Islet of Langerhans (tissue), 1 donor: ENCODE measurements around the gene SLC45A3.

Source experiments
- FAIRE-seq: peaks from one replicate; lab custom pipeline; 2011; peaks lifted over from hg19 to GRCh38; lab: Jason Lieb, UNC

The SLC45A3 gene

DNA sequence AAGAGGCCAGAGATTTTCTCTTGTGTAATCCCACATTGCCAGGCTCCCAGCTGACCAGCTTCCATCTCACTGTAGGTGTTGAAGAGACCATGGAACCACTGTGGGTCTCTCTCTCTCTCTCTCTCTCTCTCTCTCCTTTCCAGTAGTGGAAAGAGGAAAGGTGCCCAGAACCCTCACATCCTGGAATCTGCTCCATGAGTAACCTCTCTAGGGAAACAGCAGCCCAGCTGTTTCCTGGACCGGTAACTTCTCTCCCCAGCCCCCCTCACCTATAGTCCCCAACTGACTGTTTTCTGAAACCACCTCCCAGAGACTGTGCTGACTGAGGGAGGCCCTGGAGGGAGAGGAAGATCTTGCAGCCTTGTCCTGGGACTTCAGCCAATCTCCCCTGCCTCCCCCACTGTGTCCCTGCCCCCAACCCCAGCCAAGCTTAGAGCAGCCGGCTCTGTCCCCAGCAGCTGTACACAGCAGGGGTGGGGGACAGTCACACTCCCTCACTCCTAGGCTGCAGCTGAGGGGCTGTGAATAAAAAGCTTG lies 20.6 kb upstream of the SLC45A3 start:
- no peak for FAIRE-seq

DNA sequence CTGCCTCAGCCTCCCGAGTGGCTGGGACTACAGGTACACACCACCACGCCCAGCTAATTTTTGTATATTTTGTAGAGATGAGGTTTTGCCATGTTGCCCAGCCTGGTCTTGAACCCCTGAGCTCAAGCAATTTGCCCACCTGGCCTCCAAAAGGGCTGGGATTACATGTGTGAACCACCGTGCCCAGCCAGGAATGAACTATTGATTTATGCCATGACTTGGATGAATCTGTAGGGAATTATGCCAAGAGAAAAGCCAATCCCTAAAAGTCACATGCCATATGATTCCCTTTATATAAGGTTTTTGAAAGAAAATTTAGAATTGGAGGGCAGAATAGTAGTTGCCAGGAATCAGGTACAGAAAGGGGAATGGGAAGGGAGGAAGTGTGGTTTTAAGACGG lies 19.1 kb upstream of the SLC45A3 start:
- FAIRE-seq = no peak

DNA sequence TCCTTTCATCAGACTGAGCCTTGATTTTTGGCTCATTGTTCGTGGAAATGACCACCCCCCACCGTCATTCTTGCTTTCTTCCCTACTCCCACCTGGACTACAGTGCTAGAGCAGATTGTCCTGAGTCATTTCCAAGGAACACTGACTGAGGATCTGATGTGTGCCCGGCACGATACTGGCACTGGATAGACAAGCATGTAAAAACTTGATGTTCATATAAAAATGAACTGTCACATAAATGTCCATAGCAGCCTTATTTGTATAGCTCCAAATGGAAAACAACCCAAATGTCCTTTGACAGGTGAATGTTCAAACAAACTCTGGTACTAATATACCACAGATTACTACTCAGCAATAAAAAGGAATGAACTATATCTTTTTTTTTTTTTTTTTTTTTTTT lies 18.6 kb upstream of the SLC45A3 start:
- FAIRE-seq = no peak

DNA sequence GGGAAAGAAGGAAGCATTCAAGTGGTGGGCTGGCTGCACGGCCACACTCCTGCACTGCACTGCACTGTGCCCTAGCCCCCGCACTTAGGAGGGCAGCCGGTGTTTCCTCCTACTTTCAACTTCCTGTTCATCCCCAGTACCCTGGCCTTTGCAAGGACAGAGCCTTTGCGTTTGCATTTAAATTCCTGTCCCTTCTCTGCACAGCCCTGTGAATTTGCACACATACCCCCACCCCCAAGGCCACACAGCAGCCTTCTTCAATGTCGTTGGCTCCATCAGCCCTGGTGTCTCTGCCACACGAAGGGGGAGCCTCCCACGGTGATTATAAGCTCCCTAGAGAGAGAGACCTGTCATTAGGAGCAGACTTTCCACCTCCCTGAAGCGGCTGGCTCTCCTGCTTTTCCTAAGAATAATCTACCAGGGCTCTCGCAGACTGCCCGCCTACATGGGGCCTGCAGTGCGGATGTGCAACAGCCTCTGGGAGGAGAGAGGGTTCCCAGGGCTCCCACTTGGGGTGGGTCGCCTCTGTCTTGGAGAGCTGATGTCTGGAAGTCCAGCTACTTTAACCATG lies 13.2 kb upstream of the SLC45A3 start:
- FAIRE-seq = no peak

GRCh38 chr1:205692423-205692822 lies 12.1 kb upstream of the SLC45A3 start:
- no peak for FAIRE-seq

- no peak for FAIRE-seq
These were observed 9.9 kb upstream of the SLC45A3 start for GRCh38 chr1:205690122-205690756.

GRCh38 chr1:205689479-205689878 lies 9.2 kb upstream of the SLC45A3 start:
- no peak for FAIRE-seq

- no peak for FAIRE-seq
These were observed 8.1 kb upstream of the SLC45A3 start for GRCh38 chr1:205688171-205689080.

GRCh38 chr1:205687242-205687641 lies 6.9 kb upstream of the SLC45A3 start:
- FAIRE-seq = no peak

- no peak for FAIRE-seq
These were observed 1.1 kb upstream of the SLC45A3 start for GRCh38 chr1:205681364-205681763.

GRCh38 chr1:205678286-205679111 lies 1.8 kb downstream of the SLC45A3 start:
- no peak for FAIRE-seq

- FAIRE-seq = no peak
These were observed 3.1 kb downstream of the SLC45A3 start for GRCh38 chr1:205677167-205677566.

DNA sequence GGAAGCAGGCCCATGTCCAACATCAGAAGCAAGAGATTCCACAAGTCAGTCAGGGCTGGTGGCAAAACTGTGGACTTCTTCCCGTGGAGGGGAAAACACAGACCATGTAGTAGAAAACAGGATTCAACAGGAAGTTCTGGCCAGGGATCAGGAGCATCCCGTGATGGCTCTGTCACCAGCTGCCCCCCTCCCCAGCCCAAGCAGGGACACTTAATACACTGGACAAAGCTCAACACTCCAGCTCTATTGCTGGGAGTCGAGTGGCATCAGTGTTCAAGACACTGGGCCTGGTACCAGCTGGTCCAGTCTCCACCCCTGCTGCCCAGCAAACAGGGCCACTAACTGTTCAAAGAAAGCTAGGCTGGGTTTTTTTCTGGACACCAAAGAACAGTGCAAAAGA lies 3.7 kb downstream of the SLC45A3 start:
- no peak for FAIRE-seq

DNA sequence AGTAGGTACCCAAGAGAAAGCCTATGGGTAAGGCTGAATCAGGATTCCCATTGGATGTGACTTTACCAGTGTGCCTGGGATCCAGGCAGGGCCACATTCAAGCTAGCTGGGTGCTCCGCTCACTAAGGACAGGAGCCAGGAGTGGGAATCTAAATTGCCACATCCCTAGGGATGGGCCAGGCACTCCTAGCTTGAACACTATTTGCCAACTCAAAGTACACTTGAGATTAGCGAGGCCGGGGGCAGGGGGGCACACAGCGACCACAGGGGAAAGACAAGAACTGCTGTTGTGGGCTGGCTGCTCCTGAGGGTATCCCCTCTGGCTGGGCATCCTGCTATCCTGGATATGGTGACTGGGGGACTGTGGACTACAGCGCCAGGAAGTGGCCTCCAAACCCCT lies 4.3 kb downstream of the SLC45A3 start:
- no peak for FAIRE-seq

DNA sequence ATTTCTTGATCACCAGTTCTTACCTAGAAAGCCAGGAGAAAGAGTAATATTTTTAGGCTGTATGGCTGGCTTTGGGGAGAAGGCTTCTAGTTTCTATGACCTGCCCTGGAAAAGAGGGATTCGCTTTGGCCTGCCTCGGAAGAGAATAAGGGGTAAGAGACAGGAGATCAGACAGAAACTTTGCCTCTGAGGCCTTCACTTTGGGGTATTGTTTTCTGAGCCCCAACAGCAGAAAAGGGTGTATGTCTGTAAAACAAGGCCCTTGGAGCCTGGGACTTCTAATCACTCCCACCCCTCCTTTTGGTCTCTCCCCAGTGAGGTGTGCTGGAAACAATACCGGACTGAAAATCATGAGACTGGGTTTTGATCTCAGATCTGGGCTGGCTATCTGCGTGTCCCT lies 5.1 kb downstream of the SLC45A3 start:
- no peak for FAIRE-seq

DNA sequence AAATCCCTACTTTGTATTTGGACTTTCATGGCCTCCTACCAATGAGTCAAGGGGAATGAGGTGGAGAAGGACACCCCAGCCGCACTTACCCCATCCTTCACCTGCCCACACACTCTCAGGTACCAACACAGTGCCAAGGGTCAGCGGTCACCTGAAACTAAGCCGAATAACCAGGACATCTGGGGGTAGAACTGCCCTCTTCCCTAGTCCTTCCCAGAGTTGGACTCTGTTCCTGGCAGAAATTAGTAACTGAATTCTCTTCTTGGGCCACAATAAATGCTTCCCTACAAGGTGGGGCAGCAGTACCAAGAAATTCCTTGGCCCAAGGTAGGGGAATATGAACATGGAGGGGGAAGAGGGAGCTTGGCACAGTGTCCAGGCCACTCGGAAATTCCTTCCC lies 7.3 kb downstream of the SLC45A3 start:
- FAIRE-seq = no peak

- FAIRE-seq = no peak
These were observed 7.9 kb downstream of the SLC45A3 start for GRCh38 chr1:205672395-205672889.

DNA sequence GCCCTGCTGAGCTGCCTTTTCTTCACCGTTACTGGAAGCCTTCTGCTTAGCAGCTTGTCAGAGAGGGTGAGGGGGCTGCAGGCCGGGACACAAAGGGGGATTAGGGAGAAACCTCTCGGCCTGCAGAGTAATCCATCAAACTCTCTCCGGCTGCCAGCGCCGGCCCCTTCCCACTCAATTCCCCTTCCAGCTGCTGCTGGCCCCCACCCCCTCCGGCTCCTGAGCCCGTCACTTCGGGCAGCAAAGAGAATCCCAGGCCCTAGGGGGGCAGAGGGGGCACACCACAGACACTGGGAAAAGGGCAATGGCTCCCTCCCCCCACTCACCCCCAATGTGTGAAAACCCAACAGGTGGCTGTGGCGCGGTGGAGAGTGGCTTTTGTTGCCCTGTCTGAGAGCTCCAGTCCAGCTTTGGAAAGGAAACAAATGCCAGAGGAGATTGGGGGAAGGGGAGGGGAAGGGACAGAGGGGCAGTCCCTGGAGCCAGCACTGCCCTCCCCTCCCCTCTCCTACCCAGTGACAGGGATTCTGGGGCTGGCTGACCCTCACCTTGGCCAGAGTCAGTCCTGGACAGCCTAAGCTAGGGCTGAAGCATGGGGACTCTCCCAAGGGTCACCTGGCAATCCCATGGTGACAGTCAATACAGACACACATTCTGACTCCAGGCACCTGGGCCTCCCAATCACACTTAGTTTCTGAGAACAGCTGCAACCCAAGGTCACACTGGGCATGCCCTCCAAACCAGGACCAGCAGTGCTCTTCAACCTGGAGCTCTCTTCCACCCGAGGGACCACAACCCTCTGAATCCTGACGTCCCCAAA lies 9.5 kb downstream of the SLC45A3 start:
- no peak for FAIRE-seq

- no peak for FAIRE-seq
These were observed 10.2 kb downstream of the SLC45A3 start for GRCh38 chr1:205670150-205670446.

DNA sequence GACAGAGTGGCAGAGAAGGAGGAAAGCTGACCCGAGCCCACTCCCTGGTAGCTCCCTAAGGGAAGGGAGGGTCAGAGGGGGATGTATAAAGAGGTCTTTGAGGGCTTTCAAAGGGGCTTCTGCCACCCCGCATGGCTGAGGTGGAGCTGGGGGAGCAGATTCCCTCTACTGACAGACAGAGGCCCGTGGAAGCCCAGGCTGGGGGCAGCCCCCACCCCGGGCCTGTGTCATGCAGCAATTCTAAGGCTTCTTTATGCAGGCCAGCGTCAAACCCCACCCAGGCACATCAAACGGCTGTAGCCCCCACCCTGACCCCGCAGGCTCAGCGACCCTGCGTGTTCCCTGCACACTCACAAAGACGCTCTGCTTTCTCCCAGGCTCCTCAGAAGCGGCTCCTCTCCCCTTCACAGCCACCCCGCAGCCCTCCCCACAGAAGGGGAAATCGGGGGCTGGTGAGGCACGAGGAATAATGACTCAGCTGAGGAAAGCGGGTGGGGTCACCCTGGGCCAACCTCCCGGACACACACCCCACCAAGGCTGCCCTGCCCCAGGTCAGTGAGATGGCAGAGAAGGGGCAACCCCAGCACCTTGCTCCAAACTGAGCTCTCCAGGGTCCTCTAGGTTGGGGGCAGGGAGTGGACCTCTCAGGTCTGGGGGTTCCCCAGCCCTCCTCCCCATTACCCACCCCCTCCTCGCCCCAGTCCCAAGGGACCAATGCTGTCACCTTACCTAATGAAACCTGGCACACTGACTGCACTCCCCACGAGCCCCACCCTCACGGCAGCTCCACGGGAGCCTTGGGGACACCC lies 10.8 kb downstream of the SLC45A3 start:
- no peak for FAIRE-seq

- FAIRE-seq = no peak
These were observed 11.4 kb downstream of the SLC45A3 start for GRCh38 chr1:205668951-205669340.
